GM23338 (cell line): ENCODE measurements around the gene GLDC. TPM values are rescaled to one million over a fixed set of nuclear protein-coding genes. Genes with fewer than 3 reads are reported as not detected.

ENCODE experiments used
- ATAC-seq: fragments of 200-7000 bp; cut with Tn5 transposase; 3 replicates; pipeline ENCODE4 v1.9.1; 2020
- DNase-seq: peaks from one replicate; pipeline ENCODE4 v3.0.0-alpha.2; 2015; ENCODE audit warnings: low spot score
- H2AFZ ChIP-seq: fragments of 200-600 bp; sonication (generic); 2 replicates; pipeline ENCODE4 v1.8.0; 2016; ENCODE audit warnings: antibody characterized with exemption, mild to moderate bottlenecking, moderate library complexity
- H3F3A ChIP-seq: fragments of 200-600 bp; sonication (generic); replicated peaks from 2 replicates; pipeline ENCODE4 v1.8.0; 2017; ENCODE audit warnings: antibody characterized with exemption, mixed run types, low read depth
- H3K27ac ChIP-seq: fragments of 200-600 bp; sonication (generic); 2 replicates; pipeline ENCODE4 v1.6.1; 2016; ENCODE audit warnings: low read depth
- H3K27me3 ChIP-seq: fragments of 200-600 bp; sonication (generic); 2 replicates; pipeline ENCODE4 v1.8.0; 2016; ENCODE audit warnings: mild to moderate bottlenecking, mixed run types, moderate library complexity; ENCODE audit not compliant: insufficient read depth
- H3K36me3 ChIP-seq: fragments of 200-600 bp; sonication (generic); 2 replicates; pipeline ENCODE4 v1.8.0; 2016; ENCODE audit warnings: mild to moderate bottlenecking; ENCODE audit not compliant: insufficient read depth
- H3K4me1 ChIP-seq: fragments of 200-600 bp; sonication (generic); 2 replicates; pipeline ENCODE4 v1.8.0; 2016; ENCODE audit warnings: mild to moderate bottlenecking, moderate library complexity; ENCODE audit not compliant: insufficient read depth
- H3K4me2 ChIP-seq: fragments of 200-600 bp; sonication (generic); 2 replicates; pipeline ENCODE4 v1.7.1; 2017; ENCODE audit warnings: mixed run types
- H3K4me3 ChIP-seq: fragments of 200-600 bp; sonication (generic); 2 replicates; pipeline ENCODE4 v1.6.1; 2016; ENCODE audit warnings: mixed run types
- H3K79me2 ChIP-seq: fragments of 200-600 bp; sonication (generic); replicated peaks from 2 replicates; pipeline ENCODE4 v1.8.0; 2017; ENCODE audit warnings: mild to moderate bottlenecking; ENCODE audit not compliant: insufficient read depth
- H3K9me2 ChIP-seq: fragments of 200-600 bp; sonication (generic); 2 replicates; pipeline ENCODE4 v1.8.0; 2017; ENCODE audit not compliant: insufficient read depth
- H4K20me1 ChIP-seq: fragments of 200-600 bp; sonication (generic); replicated peaks from 2 replicates; pipeline ENCODE4 v1.8.0; 2017; ENCODE audit warnings: mild to moderate bottlenecking; ENCODE audit not compliant: insufficient read depth
- H3K27ac Mint-ChIP-seq: 2 replicates; pipeline ENCODE4 v1.8.0; 2020; ENCODE audit warnings: inconsistent platforms, mild to moderate bottlenecking, moderate library complexity, mixed read lengths
- H3K27me3 Mint-ChIP-seq: 3 replicates; pipeline ENCODE4 v1.8.0; 2022; ENCODE audit warnings: low read depth, mild to moderate bottlenecking, moderate library complexity, mixed read lengths, inconsistent platforms; ENCODE audit not compliant: insufficient read depth, poor library complexity
- H3K36me3 Mint-ChIP-seq: 3 replicates; pipeline ENCODE4 v1.8.0; 2021; ENCODE audit warnings: low read depth, mild to moderate bottlenecking, inconsistent platforms, moderate library complexity, mixed read lengths
- H3K4me1 Mint-ChIP-seq: 3 replicates; pipeline ENCODE4 v1.8.0; 2020; ENCODE audit warnings: mild to moderate bottlenecking, inconsistent platforms, mixed read lengths
- H3K4me3 Mint-ChIP-seq: 3 replicates; pipeline ENCODE4 v1.8.0; 2021; ENCODE audit warnings: moderate library complexity, mild to moderate bottlenecking, inconsistent platforms, mixed read lengths
- H3K9me3 Mint-ChIP-seq: 3 replicates; pipeline ENCODE4 v1.8.0; 2020; ENCODE audit warnings: moderate library complexity, mild to moderate bottlenecking, inconsistent platforms, mixed read lengths
- CREB1 ChIP-seq: fragments of 250-450 bp; sonication (Bioruptor Pico); IDR thresholded peaks from 2 replicates; pipeline ENCODE4 v1.5.0; 2020; ENCODE audit warnings: low read depth, mild to moderate bottlenecking, moderate library complexity
- ETS1 ChIP-seq: IDR thresholded peaks from 2 replicates; pipeline ENCODE4 v1.6.1; 2016; ENCODE audit warnings: antibody characterized with exemption
- EZH2 ChIP-seq: fragments of 200-600 bp; sonication (generic); IDR thresholded peaks from one replicate; pipeline ENCODE4 v1.8.0; 2017; ENCODE audit warnings: antibody characterized with exemption, mild to moderate bottlenecking, low read depth; ENCODE audit not compliant: unreplicated experiment
- EZH2phosphoT487 ChIP-seq: fragments of 200-600 bp; sonication (generic); IDR thresholded peaks from one replicate; pipeline ENCODE4 v1.8.1; 2018; ENCODE audit warnings: antibody characterized with exemption; ENCODE audit not compliant: unreplicated experiment
- JUNB ChIP-seq: IDR thresholded peaks from one replicate; pipeline ENCODE4 v1.6.1; 2016; ENCODE audit warnings: antibody characterized with exemption; ENCODE audit not compliant: unreplicated experiment
- NANOG ChIP-seq: IDR thresholded peaks from 2 replicates; pipeline ENCODE4 v1.6.1; 2016; ENCODE audit warnings: antibody characterized with exemption, borderline replicate concordance
- POLR2AphosphoS5 ChIP-seq: IDR thresholded peaks from 2 replicates; pipeline ENCODE4 v1.6.1; 2016; ENCODE audit warnings: antibody characterized with exemption, low read depth
- REST ChIP-seq: IDR thresholded peaks from one replicate; pipeline ENCODE4 v1.6.1; 2018; ENCODE audit warnings: antibody characterized with exemption; ENCODE audit not compliant: unreplicated experiment
- STAT1 ChIP-seq: IDR thresholded peaks from one replicate; pipeline ENCODE4 v1.6.1; 2016; ENCODE audit warnings: antibody characterized with exemption; ENCODE audit not compliant: unreplicated experiment
- ZNF114 ChIP-seq: fragments of 250-450 bp; sonication (Bioruptor Pico); IDR thresholded peaks from 2 replicates; pipeline ENCODE4 v1.5.0; 2020; ENCODE audit warnings: mild to moderate bottlenecking, moderate library complexity
- ZNF331 ChIP-seq: fragments of 250-450 bp; sonication (Bioruptor Pico); IDR thresholded peaks from 2 replicates; pipeline ENCODE4 v1.5.0; 2020; ENCODE audit warnings: low read depth, mild to moderate bottlenecking, moderate library complexity
- polyA plus RNA-seq: library from polyadenylated mRNA; unstranded; fragments of >200 nt; fragmentation: Nextera tagmentation; extraction: Ambion mirVana; gene quantifications from 2 replicates; pipeline ENCODE4 v1.2.1, GENCODE V29; 2016
- total RNA-seq: library from RNA; depleted of rRNA; stranded (reverse); fragments of >200 nt; shearing (Covaris generic); gene quantifications from 2 replicates; pipeline ENCODE4 v1.2.3, GENCODE V29; 2014
- TF ChIP-seq, protein P1 (sequence below): fragments of 250-450 bp; sonication (Bioruptor Pico); IDR thresholded peaks from 2 replicates; pipeline ENCODE4 v1.5.0; 2020; ENCODE audit warnings: mild to moderate bottlenecking, moderate library complexity
- TF ChIP-seq, protein P2 (sequence below), 2 experiments: fragments of 200-600 bp in 1 of 2; sonication (generic) in 1 of 2; conservative IDR thresholded peaks; 2 replicates each; pipeline versions ENCODE4 v1.5.1 to v1.6.1; 2016 to 2017; ENCODE audit warnings: antibody characterized with exemption in 2 of 2, low read depth in 2 of 2, mild to moderate bottlenecking in 2 of 2, moderate library complexity in 1 of 2

GLDC gene
- total and polyA plus RNA-seq, 2 experiments from 2014 or later = 63.5 to 139 TPM

GRCh38 chr9:6665628-6666027 lies 20.1 kb upstream of the GLDC start:
- Mint-ChIP-seq H3K4me3 (no peak overlapping the region), H3K4me1 (peaks cover 7% of the 10 kb centered on the region; the same call in 2 of the 3 replicates), H3K9me3 (no peaks in the 10 kb centered on the region), H3K36me3 (peaks cover 2% of the 10 kb centered on the region; the same call in 1 of the 3 replicates), H3K27me3 (peaks cover 1% of the 10 kb centered on the region), H3K27ac (no peak overlapping the region; the same call in 1 of the 2 replicates)
- Histone ChIP-seq H3F3A (peaks cover 4% of the 10 kb centered on the region; the same call in 1 of the 2 replicates), H3K27me3 (no peaks in the 10 kb centered on the region), H3K36me3 (peaks cover 7% of the 10 kb centered on the region; the same call in 1 of the 2 replicates), H2AFZ (no peak overlapping the region), H3K79me2 (peaks cover 11% of the 10 kb centered on the region), H3K9me2 (no peaks in the 10 kb centered on the region), H3K4me2 (no peak overlapping the region), H3K4me1 (no peaks in the 10 kb centered on the region), H3K4me3 (no peak overlapping the region), H3K27ac (peak overlapping the region; percentile 66; the same call in 1 of the 2 replicates), H4K20me1 (peaks cover 3% of the 10 kb centered on the region)
- DNase-seq (no peak), ATAC-seq (no peak)
- TF ChIP-seq STAT1 (no peak), EZH2 (no peak), NANOG (no peak), ZNF331 (CRISPR knock-in tag) (no peak), ETS1 (no peak), CREB1 (CRISPR knock-in tag) (no peak), EZH2phosphoT487 (no peak), POLR2AphosphoS5 (no peak), JUNB (no peak), ZNF114 (no peak), REST (no peak)
- TF ChIP-seq, protein P1, sequence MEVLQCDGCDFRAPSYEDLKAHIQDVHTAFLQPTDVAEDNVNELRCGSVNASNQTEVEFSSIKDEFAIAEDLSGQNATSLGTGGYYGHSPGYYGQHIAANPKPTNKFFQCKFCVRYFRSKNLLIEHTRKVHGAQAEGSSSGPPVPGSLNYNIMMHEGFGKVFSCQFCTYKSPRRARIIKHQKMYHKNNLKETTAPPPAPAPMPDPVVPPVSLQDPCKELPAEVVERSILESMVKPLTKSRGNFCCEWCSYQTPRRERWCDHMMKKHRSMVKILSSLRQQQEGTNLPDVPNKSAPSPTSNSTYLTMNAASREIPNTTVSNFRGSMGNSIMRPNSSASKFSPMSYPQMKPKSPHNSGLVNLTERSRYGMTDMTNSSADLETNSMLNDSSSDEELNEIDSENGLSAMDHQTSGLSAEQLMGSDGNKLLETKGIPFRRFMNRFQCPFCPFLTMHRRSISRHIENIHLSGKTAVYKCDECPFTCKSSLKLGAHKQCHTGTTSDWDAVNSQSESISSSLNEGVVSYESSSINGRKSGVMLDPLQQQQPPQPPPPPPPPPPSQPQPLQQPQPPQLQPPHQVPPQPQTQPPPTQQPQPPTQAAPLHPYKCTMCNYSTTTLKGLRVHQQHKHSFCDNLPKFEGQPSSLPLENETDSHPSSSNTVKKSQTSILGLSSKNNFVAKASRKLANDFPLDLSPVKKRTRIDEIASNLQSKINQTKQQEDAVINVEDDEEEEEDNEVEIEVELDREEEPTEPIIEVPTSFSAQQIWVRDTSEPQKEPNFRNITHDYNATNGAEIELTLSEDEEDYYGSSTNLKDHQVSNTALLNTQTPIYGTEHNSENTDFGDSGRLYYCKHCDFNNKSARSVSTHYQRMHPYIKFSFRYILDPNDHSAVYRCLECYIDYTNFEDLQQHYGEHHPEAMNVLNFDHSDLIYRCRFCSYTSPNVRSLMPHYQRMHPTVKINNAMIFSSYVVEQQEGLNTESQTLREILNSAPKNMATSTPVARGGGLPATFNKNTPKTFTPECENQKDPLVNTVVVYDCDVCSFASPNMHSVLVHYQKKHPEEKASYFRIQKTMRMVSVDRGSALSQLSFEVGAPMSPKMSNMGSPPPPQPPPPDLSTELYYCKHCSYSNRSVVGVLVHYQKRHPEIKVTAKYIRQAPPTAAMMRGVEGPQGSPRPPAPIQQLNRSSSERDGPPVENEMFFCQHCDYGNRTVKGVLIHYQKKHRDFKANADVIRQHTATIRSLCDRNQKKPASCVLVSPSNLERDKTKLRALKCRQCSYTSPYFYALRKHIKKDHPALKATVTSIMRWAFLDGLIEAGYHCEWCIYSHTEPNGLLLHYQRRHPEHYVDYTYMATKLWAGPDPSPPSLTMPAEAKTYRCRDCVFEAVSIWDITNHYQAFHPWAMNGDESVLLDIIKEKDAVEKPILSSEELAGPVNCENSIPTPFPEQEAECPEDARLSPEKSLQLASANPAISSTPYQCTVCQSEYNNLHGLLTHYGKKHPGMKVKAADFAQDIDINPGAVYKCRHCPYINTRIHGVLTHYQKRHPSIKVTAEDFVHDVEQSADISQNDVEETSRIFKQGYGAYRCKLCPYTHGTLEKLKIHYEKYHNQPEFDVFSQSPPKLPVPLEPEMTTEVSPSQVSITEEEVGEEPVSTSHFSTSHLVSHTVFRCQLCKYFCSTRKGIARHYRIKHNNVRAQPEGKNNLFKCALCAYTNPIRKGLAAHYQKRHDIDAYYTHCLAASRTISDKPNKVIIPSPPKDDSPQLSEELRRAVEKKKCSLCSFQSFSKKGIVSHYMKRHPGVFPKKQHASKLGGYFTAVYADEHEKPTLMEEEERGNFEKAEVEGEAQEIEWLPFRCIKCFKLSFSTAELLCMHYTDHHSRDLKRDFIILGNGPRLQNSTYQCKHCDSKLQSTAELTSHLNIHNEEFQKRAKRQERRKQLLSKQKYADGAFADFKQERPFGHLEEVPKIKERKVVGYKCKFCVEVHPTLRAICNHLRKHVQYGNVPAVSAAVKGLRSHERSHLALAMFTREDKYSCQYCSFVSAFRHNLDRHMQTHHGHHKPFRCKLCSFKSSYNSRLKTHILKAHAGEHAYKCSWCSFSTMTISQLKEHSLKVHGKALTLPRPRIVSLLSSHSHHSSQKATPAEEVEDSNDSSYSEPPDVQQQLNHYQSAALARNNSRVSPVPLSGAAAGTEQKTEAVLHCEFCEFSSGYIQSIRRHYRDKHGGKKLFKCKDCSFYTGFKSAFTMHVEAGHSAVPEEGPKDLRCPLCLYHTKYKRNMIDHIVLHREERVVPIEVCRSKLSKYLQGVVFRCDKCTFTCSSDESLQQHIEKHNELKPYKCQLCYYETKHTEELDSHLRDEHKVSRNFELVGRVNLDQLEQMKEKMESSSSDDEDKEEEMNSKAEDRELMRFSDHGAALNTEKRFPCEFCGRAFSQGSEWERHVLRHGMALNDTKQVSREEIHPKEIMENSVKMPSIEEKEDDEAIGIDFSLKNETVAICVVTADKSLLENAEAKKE (CRISPR knock-in tag) = no peak
- TF ChIP-seq, protein P2, sequence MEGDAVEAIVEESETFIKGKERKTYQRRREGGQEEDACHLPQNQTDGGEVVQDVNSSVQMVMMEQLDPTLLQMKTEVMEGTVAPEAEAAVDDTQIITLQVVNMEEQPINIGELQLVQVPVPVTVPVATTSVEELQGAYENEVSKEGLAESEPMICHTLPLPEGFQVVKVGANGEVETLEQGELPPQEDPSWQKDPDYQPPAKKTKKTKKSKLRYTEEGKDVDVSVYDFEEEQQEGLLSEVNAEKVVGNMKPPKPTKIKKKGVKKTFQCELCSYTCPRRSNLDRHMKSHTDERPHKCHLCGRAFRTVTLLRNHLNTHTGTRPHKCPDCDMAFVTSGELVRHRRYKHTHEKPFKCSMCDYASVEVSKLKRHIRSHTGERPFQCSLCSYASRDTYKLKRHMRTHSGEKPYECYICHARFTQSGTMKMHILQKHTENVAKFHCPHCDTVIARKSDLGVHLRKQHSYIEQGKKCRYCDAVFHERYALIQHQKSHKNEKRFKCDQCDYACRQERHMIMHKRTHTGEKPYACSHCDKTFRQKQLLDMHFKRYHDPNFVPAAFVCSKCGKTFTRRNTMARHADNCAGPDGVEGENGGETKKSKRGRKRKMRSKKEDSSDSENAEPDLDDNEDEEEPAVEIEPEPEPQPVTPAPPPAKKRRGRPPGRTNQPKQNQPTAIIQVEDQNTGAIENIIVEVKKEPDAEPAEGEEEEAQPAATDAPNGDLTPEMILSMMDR (conservative IDR thresholded peaks at IDR 0.05; ENCODE audit: low read depth in 2 of 2) = no peak
